Inflammatory macrophage (primary cell): ENCODE results near the gene SURF6.
"Not testable (repeated sequence)": the region's sequence is repeated elsewhere in the genome, so short reads cannot be mapped to it uniquely, and the experiment has no call there.

Experiments
- DNase-seq, 2 donors: peaks; one replicate each; pipeline ENCODE4 v3.0.0-alpha.2; 2020 to 2022

SURF6 gene

DNA sequence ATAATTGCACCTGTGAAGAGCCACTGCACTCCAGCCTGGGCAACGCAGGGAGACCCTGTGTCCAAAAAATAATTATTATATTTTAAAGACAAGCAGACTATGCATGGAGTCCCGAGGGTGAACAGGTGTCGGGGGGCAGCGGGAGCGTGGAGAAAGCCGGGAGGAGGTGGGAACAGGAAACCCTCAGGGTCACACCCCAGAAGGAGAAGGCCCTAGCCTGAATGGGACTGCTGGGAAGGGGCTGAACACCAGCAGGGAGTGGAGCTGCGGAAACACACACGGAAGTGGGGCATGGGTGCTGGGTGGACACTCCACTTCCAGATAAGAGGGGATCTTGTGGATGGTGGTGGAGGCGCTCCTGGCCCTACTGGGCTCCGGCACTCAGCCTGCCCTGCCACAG, 12.8 kb downstream of the SURF6 start:
- no peak for DNase-seq

DNA sequence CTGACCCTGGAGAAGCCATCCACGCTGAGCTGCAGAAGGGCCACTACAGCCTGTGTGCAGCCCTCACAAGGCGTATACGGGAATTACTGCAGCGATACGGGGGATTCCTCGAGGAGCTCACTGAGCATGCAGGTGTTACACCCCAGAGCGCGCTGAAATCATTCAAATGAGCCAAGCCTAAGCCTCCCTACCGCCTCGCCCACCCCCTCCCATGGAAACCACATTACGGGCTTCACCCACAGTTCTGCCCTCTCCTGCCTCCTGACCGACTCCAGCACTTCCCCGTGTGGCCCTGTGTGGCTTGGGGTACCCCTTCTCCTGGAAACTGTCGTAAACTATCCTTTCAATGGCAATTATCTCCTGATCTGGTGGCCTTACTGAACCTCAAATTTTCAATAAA, 13.3 kb downstream of the SURF6 start:
- no peak for DNase-seq

DNA sequence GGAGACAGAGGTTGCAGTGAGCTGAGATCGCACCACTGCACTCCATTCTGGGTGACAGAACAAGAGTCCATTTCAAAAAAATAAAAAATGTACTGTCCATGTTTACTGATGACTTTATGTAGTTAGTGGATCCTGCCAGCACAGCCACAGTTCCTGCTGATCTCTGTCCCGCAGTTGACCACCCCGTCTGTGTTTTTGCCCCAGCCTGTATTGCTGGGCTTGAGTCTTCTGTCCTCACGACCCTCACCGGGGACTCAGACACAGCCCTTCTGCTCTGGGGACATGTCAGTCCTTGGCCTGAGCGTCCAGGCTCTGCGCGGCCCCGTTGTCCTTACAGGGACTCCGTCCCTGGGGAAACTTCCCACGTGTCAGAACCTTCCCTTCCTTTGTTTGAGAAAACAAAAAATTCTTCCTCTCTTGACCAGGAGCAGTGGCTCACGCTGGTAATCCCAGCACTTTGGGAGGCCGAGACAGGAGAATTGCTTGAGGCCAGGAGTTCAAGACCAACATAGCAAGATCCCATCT, 14.5 kb downstream of the SURF6 start:
- no peak for DNase-seq

DNA sequence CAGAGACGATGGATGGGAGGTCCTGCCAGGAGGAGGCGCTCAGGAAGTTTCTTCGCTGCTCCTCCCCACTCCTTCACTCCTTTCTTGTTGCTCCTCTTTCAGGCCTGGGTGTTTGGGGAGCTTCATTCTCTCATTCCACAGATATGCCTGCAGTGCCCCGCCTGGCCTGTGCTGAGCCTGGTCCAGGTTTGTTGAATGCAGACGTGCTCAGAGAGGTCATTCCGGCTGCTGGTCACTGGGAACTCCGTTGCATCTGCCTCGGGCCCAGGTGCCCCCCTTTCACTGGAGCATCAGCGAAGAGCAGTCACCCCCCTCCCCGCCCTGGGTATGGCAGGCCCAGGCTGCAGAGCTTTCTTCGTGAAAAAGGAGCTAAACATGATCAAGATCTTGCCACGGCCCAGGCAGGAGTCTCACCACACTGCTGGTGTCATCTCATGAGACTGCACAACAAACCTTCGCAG, 15.5 kb downstream of the SURF6 start:
- DNase-seq = no peak

DNA sequence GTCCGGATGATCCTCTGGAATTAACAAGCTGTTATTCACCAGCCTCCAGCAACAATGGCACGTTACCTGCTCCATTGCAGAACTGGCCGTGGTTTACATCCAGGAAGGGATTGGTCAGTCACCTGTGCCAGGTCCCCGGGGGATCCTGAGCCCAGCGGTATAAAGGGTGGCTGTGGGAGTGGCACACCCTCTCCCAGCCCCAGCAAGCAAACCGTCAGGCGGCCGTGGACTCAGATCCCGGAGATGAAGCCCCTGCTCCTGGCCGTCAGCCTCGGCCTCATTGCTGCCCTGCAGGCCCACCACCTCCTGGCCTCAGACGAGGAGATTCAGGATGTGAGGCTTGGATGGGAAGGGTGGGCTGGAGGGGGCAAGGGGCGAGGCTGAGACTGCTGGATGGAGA, 18.4 kb downstream of the SURF6 start:
- DNase-seq = not testable (repeated sequence)

DNA sequence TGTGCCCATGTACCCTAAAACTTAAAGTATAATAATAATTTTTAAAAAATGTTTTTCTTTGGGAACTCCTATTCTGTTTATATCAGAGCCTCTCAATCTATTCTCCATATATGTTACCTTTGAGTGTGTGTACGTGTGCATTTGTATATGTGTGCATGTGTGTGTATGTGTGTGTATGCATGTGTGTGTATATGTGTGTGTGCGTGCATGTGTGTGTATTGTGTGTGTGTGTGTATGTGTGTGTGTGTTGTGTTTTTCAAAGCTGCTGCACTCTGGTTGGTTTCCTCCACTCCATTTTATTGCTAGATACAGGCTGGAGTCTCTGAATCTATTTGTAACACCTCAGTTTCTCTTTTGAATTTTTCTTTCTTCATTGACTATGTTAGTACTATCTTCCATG, 20.0 kb downstream of the SURF6 start:
- DNase-seq = no peak

DNA sequence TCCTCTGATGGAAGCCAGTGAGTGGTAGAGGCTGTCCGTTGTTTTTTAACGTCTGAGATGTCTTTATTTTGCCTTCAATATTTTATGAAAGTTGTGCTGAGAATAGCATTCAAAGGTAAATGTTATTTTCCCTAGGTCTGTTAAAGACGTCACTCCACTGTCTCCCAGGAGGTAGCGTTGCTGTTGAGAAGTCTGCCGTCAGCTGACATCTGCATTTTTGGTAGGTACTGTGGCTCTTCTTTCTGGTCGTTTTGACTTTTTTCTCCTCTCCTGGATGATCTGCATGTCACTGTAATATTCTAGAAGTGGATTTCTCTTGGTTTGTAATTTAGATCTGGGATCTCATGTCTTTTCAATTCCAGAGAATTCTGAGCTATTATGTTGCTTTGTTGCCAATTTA, 26.4 kb downstream of the SURF6 start:
- DNase-seq = no peak

DNA sequence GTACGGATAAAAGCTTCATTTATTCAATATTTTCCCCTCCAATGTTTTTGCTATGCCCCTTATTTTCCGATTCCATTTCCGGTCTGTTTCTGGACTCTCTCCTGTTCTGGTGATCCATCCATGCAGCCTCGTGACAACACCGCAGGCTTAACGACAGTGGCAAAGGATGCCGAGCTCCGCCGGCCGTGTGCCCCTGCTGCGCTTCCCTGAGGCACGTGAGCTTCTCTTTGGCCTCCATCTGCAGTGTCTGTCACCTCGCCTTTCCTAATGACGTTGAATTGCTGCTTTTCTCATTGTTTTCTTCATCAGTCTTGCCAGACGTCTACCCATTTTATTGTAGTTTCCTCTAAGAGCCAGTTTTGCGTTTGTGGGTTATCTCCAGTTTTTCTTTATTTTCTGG, 28.7 kb downstream of the SURF6 start:
- DNase-seq = no peak

DNA sequence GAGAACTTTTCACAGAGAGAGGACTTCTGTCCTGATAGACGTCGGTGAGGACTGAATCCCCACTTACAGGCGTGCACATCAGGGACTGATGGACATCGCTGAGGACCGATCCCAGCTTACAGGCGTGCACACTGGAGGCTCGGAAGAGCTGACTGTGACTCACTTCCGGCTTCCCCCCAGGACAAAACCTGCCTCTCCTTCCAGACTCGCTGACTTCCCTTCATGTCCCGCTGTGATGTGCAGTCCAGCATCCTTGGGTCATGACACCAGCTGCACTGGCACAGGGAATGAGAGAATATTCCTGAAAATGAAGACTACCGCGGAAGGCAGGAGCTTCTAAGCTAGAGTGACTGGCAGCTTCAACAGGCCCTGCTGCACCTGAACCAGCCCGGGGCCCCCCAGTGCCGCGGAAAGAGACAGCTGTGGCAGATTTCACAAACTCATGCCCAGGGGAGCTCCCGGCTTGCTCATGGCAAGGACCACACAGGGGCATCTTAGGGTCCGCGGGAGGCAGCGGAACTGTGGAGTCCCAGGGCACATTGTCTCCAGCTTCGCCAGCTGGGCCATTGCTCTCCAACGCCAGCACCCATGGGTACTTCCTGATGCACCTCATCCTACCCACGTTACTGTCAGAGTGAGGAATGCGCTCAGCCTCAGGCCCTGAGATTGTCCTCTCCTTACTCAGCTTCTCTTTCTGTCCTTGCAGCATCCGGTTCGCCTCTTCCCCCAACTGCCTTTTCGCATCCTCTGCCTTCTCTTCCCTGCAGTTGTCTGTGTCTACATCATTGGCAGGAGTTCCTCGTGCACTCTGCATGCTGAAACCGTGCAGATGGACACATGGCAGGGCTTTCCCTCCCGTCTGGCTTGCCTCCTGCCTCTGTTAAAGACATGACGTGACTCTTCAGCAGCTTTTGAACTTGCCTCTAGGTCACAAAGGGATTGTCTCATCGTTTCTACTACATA, 29.5 kb downstream of the SURF6 start:
- DNase-seq = no peak

DNA sequence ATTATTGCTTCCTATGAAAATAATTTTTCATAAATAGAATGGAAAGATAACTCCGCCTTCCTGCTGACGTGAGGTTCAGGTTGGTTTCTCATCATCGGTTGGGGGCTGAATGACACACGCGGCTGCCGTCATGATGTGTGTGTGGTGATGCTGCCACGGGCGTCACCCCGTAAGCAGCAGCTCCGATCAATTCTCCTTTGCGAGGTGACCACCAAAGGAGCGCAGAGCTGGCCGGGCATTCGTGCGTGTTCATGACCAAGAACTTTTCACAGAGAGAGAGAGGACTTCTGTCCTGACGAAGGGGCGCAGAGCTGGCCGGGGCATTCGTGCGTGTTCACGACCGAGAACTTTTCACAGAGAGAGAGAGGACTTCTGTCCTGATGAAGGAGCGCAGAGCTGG, 30.3 kb downstream of the SURF6 start:
- DNase-seq = no peak

DNA sequence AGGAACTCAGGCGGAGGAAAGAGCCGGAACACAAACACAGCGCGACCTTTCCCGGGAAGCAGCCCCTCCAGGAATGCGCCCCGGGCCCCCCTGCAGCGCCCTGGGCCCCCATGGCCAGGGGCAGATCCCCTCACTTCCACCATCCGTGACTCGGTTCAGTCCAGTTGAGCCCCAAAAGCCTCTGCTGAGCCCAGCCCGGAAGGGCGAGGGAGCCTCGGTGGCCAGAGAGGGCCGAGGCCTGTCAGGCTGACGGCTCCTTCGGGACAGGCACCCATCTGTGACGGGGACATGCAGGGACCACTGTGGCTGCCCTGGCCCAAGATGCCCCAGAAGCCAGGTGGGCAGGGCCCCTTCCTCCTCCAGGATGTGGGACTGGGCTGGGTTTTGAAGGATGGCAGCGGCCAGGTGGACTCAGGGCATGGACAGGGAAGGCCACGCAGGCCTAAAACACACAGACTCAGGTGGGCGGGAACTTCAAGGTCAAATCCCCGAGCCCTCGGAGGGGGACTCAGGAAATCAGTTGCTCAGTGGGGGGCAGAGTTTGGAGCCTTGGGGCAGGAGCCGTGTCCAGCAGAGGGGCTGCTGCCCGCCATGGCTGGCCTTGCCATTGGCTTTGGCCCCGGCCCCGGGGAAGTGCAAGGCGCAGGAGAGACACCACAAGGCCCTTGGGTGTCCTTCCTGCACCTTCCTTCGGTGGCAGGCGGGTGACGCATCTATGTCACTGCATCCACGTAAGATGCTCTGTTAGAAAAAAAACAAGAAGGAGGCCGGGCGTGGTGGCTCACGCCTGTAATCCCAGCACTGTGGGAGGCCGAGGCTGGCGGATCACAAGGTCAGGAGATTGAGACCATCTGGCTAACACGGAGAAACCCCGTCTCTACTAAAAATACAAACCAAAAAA, 31.3 kb downstream of the SURF6 start:
- DNase-seq = no peak

DNA sequence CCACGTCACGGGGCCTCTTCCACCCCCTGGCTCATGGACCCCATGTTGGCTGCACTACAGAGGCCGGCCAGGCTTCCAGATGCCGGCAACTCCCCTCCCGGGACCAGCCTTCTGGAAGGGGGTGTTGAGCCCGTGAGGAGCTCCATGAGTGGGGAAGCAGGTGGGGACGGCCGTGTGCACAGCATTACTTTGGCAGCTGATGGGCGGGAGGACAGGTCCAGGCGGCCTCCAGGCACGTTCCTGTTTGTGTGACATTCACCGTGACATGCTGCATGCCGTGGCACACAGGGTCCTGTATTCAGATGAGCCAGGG, 31.9 kb downstream of the SURF6 start:
- no peak for DNase-seq

DNA sequence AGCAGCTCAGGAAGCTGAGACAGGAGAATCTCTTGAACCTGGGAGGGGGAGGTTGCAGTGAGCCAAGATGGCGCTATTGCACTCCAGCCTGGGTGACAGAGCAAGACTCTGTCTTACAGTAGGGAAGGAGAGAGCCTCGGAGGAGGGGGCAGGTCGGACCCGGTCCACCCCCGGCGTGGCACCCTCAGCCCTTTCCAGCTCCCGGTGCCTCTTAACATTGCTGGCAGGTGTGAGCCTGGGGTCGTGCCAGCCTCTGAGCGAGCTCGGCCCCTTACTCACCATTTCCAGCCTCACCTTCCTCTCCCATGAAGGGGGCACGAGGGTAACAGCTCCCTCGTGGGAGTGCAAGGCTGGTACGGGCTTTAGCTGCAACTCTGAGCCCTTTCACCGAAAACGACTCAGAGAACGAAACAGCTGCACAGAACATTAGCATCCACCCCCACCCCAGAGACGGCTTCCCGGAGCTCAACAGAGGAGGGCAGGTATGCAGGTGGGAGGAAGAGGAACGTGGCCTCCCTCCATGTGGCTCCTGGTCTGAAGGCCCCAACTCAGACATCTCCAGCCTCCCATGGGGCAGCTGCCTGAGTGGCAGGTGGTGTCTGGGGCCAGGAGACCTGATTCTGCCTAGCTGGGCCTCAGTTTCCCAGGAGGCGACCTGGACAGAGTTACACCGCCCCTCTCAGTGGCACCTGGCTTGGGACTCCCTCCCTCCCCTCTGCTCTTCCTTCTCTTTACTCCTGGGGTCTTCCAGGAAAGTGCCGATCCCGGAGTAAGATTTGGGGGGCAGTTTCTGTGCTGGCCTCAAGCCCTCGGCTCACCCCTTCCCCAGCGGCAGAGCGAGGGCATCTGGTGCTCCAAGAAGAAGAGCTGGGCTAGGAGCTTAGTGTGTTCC, 32.5 kb downstream of the SURF6 start:
- DNase-seq = no peak

DNA sequence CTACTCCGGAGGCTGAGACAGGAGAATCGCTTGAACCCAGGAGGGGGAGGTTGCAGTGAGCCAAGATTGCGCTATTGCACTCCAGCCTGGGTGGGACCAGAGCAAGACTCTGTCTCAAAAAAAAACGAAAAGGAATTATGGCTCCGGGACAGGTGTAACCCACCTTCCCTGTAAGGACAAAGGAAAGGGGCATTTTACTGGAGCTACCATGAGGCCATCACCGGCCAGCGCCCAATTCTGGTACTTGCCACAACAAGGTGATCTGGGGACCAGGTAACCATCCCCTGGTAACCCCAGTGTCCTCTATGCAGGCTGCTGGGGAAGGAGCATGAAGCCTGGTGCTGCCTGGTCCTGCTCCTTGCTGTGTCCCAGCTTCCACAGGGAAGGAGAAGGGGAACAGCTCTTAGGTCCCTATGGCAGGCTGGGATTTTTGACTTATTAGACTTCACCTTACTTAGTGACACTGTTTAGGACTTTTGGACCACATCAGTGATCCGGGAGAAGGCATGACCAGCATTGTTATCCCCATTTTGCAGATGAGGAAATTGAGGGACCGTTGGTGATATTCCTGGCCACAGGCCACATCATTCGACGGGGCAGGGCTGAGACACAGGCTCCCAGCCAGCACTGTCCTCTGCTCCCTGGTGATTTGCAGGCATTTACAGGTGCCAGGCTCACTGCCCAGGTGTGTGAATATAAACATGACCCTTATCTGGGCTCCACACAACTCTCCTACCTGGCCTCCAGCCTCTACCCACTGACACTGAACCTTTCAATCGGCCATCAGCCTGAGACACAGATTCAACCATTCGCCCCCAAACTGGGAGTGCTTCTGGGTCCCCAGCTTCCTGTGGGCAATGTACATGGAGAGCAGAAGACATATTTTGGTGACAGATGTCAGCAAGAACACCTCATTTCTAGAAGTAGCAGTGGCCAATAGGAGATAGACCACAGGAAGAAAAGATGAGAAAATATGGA, 34.4 kb downstream of the SURF6 start:
- DNase-seq = no peak

DNA sequence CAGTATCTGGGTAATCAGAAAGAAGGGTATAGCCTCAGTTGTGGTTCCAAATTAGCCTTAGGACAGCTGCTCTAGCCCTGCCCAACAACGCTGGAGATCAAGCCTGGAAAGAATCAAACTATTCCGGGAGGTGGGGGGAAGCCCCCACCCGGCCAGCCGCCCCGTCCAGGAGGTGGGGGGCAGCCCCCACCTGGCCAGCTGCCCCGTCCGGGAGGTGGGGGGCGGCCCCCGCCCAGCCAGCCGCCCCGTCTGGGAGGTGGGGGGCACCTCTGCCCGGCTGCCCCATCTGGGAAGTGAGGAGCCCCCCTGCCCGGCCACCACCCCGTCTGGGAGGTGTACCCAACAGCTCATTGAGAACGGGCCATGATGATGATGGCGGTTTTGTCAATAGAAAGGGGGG, 36.0 kb downstream of the SURF6 start:
- not testable (repeated sequence) for DNase-seq

DNA sequence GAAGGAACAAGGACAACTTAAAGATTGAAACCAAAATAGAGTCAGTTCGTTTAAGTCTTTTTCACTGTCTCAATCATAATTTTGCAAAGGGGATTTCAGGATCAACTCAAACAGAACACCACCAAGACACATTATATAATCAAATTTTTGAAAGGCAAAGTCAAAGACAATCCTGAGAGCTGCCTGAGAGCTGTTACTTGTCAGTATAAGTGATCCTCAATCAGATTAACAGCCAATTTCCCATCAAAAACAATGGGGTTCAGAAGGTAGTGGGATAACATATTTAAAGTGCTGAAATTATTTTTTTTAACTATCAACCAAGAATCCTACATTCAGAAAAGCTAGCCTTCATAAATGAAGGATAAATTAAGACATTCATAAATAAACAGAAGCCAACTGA, 41.7 kb downstream of the SURF6 start:
- DNase-seq = no peak

DNA sequence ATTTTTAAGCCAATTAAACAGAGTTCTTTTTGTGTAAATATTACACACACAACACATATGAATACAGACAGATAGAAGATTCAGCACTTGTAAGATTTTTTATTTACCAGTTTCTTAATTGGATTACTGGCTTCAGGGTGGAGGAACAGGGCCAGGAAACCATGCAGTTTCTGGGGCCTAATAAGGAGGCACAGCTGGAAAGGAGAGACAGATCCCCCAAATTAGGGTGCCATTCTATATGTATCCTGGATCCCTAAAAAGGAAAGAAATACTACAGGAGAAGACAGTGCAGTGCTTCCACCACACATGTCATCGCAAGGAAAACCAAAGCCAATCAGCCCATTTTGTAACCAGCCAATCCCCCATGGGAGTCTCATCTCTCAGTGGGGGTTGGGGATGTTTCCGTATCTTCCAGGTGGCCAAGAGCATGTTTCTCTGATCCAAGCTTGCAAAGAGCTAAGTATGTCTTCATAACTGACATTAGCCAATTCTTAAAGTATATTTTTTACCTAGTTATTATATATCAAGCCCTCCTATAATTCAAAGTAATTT, 45.2 kb downstream of the SURF6 start:
- no peak for DNase-seq

DNA sequence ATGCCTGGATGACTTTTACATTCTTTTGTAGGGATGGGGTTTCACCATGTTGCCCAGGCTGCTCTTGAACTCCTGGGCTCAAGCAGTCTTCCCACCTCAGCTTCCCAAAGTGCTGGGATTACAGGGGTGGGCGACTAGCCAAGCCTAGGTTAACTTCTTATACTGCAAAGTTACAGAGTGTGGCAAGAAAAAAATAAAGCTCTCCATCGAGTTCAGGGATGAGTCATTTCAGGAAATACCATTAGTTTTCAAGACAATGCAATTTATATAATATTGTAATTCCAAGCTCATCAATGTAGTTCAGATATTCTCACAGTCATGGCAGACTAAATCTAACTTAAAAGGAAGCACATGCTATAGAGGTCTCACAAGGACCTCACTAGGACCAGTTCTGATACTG, 49.5 kb downstream of the SURF6 start:
- no peak for DNase-seq

DNA sequence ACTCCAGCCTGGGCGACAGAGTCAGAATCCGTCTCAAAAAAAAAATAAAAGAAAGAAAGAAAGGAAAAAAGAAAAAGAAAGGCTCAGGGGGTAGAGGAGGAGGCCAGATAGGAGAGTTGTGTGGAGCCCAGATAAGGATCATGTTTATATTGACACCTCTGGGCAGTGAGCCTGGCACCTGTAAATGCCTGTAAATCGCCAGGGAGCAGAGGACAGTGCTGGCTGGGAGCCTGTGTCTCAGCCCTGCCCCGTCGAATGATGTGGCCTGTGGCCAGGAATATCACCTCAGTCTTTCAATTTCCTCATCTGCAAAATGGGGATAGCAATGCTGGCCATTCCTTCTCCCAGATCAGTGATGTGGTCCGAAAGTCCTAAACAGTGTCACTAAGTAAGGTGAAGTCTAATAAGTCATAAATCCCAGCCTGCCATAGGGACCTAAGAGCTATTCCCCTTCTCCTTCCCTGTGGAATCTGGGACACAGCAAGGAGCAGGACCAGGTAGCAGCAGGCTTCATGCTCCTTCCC, 50.7 kb downstream of the SURF6 start:
- DNase-seq = no peak

DNA sequence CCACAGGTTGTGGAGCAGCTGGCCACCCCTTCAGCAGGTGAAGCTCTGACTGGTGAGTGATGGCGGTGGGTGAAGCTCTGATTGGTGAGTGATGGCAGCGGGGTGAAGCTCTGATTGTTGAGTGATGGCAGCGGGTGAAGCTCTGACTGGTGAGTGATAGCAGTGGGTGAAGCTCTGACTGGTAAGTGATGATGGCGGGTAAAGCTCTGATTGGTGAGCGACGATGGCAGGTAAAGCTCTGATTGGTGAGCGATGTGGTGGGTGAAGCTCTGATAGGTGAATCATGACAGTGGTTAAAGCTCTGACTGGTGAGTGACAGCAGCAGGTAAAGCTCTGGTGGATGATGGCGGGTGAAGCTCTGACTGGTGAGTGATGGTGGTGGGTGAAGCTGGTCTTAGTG, 51.6 kb downstream of the SURF6 start:
- no peak for DNase-seq
